ENCODE measurements around the gene PBXIP1. TPM values are rescaled to one million over a fixed set of nuclear protein-coding genes. Genes with fewer than 3 reads are reported as not detected.

Gene PBXIP1
- total and polyA plus RNA-seq, 10 of the 15 experiments (the other 5 are each of a cell fraction or from before 2014, with no cell fraction given) = 0.63 to 25.6 (median 15.4) TPM

GRCh38 chr1:154968731-154969130 is 12.8 kb upstream of the PBXIP1 start:
- FAIRE-seq (no peak), ATAC-seq (no peak), DNase-seq (ENCODE audit: low read depth, low spot score) (no peak)
- intact Hi-C loops (cut with micrococcal nuclease; ENCODE audit: unreplicated experiment) = no loop called here
- WGBS (ENCODE audit: insufficient coverage, insufficient replicate concordance, low lambda C conversion rate, missing lambda C conversion rate) = 89% methylated on average over 3 of the region's 3 CpGs
- ChIA-PET SMC1A (ENCODE audit: uncharacterized antibody, unreplicated experiment) (no interaction called here), POLR2A (interaction anchor here (9.8 kb wide), 1 partner anchor 12 kb away, joined by 140 read pairs; the partner anchor contains the start of genes PBXIP1 and PYGO2), RAD21 (ENCODE audit: unreplicated experiment) (interaction anchor here (0.9 kb wide), 1 partner anchor 90 kb away, joined by 3 read pairs; no protein-coding TSS in a partner anchor), CTCF (interaction anchor here (20.6 kb wide), 1 partner anchor 29 kb away, joined by 226 read pairs; the partner anchor contains the start of genes LENEP and ZBTB7B)
- no peaks in the 10 kb centered on the region for H3K27me3 ChIP-seq (replicated peaks in 1 of 2; ENCODE audit: control insufficient read depth in 2 of 2, insufficient read depth in 2 of 2, low read length in 1 of 2)
- peaks cover 22% of the 10 kb centered on the region for H3K4me1 ChIP-seq (ENCODE audit: control insufficient read depth, insufficient read depth, low read length)
- no TSS peak for BruUV-seq (replicated peaks)
- TF ChIP-seq TAF1 (IDR thresholded peaks at IDR 0.05; ENCODE audit: borderline replicate concordance, low read depth, low read length) = no peak
- TF ChIP-seq NR2C1 (IDR thresholded peaks at IDR 0.05) = no peak
- TF ChIP-seq MTA3 (IDR thresholded peaks at IDR 0.05; ENCODE audit: borderline replicate concordance, low read length) = no peak
- TF ChIP-seq CHD4 (IDR thresholded peaks at IDR 0.05) = no peak
- TF ChIP-seq MXI1 (IDR thresholded peaks at IDR 0.05; ENCODE audit: low read depth, low read length) = no peak
- no peak for TF ChIP-seq RBBP5 (conservative IDR thresholded peaks at IDR 0.05)
- no peak for TF ChIP-seq NRF1 (conservative IDR thresholded peaks at IDR 0.05; ENCODE audit: low read depth, low read length)
- no peak for TF ChIP-seq CREB1 (IDR thresholded peaks at IDR 0.05; ENCODE audit: low read depth)
- no peak for TF ChIP-seq NKRF (conservative IDR thresholded peaks at IDR 0.05)
- no peak for TF ChIP-seq RELA (IDR thresholded peaks at IDR 0.05; ENCODE audit: borderline replicate concordance, partially characterized antibody)
- TF ChIP-seq RUNX3 (IDR thresholded peaks at IDR 0.05; ENCODE audit: low read length) = no peak
- no peak for TF ChIP-seq GATAD2B (conservative IDR thresholded peaks at IDR 0.05; ENCODE audit: low read depth)
- no peak for TF ChIP-seq EP300 (IDR thresholded peaks at IDR 0.05; ENCODE audit: borderline replicate concordance in 1 of 2, control insufficient read depth in 1 of 2, low read depth in 2 of 2, low read length in 2 of 2)
- TF ChIP-seq ZZZ3 (IDR thresholded peaks at IDR 0.05; ENCODE audit: control insufficient read depth, insufficient read length, low read depth) = no peak
- TF ChIP-seq USF1 (IDR thresholded peaks at IDR 0.05; ENCODE audit: borderline replicate concordance, extremely low read length, insufficient read depth, low read depth, low read length) = no peak
- TF ChIP-seq POLR2A (IDR thresholded peaks at IDR 0.05; ENCODE audit: low read depth, low read length) = no peak
- peaks cover 10 to 12% of the 10 kb centered on the region in 2 experiments; a peak in 3 of 4 replicates for H3K36me3 ChIP-seq (ENCODE audit: control insufficient read depth in 2 of 2, insufficient read depth in 2 of 2, low read length in 1 of 2)
- no peak overlapping the region for H3K4me3 ChIP-seq
- in situ Hi-C loops (cut with MboI) = no loop called here
- H2AFZ ChIP-seq (ENCODE audit: control insufficient read depth, low read depth, low read length) = no peak overlapping the region
- H3K9ac ChIP-seq (ENCODE audit: control insufficient read depth, insufficient read depth, low read length) = no peak overlapping the region
- H3K27ac ChIP-seq (ENCODE audit: control insufficient read depth, insufficient read depth) = no peak overlapping the region
- H3K4me2 ChIP-seq (ENCODE audit: control insufficient read depth, insufficient read depth) = no peak overlapping the region
- H4K20me1 ChIP-seq (ENCODE audit: control insufficient read depth, insufficient read depth) = no peaks in the 10 kb centered on the region
- no peaks in the 10 kb centered on the region for H3K9me3 ChIP-seq (replicated peaks; ENCODE audit: control insufficient read depth, insufficient read depth, low read length)
- H3K79me2 ChIP-seq (ENCODE audit: control insufficient read depth, insufficient read depth, low read length) = peaks cover 41% of the 10 kb centered on the region
